Thoracic aorta (tissue), 2 donors: ENCODE data around the gene SMLR1. TPM values are rescaled to one million over a fixed set of nuclear protein-coding genes. Genes with fewer than 3 reads are reported as not detected.

Experiments used
- total RNA-seq, 2 donors: library from RNA; depleted of rRNA; stranded (reverse); fragments of >200 nt; gene quantifications; one replicate each; pipeline versions ENCODE4 v1.1.0 to v1.2.3, GENCODE V29; 2016

The SMLR1 gene
- total RNA-seq, 2 donors from 2014 or later = not detected

Other genes with a start within 250 kb of the SMLR1 start
- gene EPB41L2, start 235.8 kb downstream of the SMLR1 start, total RNA-seq = 100 to 1,000 TPM in 1 of 2 donors, 10 to 100 TPM in 1; 99.6 to 110 TPM